ENCODE results near the gene RINL.

DNA sequence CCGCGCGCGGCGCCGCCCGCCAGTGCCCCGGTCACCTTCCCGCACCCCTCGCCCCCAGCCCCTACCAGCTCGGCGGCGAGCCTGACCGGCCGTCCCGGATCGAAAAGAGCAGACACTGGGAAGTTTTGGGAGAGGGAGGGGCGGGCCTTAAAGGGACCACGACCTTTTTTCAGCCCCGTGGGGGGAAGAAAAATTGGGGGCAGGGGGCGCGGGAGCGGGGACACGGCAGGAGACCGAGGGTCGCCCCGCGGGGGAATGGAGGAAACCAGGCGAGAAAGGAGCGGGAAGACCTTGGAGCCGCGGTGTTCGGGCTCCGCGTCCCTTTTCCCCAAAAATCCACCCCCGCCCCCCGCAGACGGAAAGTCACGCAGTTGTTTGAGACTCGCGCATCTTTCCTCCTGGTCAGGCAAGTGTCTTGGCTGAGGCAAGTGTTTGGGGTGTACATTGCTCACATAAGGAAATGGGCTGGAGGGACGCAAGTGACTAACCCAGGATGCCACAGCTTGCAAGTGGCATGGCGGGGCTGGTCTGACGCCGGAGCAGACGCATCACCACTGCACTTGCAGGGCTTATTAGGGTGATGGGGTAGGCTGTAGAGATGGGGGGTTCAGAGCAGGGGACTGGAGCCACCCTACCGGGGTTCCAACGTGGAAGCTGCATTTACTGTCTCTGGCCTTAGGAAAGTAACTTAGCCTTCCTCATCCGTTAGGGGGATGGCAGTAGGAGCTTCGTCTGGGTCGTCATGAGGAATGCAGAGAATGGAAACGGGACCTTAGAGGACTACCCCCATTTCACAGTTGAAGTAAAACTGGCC is 25.6 kb downstream of the RINL start:
- TF ChIP-seq, protein P1, sequence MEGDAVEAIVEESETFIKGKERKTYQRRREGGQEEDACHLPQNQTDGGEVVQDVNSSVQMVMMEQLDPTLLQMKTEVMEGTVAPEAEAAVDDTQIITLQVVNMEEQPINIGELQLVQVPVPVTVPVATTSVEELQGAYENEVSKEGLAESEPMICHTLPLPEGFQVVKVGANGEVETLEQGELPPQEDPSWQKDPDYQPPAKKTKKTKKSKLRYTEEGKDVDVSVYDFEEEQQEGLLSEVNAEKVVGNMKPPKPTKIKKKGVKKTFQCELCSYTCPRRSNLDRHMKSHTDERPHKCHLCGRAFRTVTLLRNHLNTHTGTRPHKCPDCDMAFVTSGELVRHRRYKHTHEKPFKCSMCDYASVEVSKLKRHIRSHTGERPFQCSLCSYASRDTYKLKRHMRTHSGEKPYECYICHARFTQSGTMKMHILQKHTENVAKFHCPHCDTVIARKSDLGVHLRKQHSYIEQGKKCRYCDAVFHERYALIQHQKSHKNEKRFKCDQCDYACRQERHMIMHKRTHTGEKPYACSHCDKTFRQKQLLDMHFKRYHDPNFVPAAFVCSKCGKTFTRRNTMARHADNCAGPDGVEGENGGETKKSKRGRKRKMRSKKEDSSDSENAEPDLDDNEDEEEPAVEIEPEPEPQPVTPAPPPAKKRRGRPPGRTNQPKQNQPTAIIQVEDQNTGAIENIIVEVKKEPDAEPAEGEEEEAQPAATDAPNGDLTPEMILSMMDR (IDR thresholded peaks at IDR 0.05) = no peak
- no peak for TF ChIP-seq EP300 (IDR thresholded peaks at IDR 0.05)
- TF ChIP-seq POLR2A (IDR thresholded peaks at IDR 0.05; ENCODE audit: low read depth) = peak; percentile 10

All from esophagus muscularis mucosa (tissue), 4 donors.